HG03196 (cell line): ENCODE measurements around the gene RAB7B.
"Not testable (repeated sequence)": the region's sequence is repeated elsewhere in the genome, so short reads cannot be mapped to it uniquely, and the experiment has no call there.

Source experiments
- ATAC-seq: cut with Tn5 transposase; IDR thresholded peaks from one replicate; pipeline ENCODE4 v1.9.1; 2021; ENCODE audit not compliant: unreplicated experiment

The RAB7B gene

DNA sequence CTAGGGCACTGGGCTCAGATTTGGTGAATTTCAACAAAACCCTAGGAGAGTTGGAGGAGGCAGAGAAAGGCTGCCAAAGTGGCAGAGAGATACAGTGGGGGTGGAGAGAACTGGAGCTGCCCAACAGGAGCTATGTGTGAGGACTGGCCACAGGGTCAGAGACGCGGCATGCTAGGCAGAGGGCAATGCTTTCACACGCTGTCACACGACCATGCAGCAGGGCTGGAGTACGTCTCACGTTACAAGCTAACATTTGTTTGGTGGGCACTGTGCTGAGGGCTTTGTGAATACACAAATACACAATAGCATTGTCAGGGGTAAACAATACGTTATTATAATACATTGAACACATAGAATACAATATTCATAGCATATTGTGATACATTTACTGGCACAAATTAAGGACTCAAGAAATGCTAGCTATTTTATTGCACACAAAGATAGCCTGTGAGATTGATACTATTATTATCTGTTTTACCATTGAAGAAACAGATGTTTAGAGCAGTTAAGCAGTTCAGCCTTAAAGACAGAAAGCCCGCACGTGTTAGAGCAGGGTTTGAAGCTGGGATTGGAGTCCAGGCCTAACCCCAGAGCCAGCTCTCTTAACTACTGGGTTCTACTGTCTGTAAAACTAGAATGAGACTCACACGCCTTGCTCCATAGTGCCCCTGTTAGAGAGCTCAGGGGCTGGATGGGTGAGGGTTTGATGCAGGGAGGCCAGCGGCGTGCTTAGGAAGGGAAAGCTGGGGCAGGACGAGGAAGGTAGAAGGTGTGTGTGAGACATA is 4.5 kb downstream of the RAB7B start:
- no peak for ATAC-seq

GRCh38 chr1:205996641-205997040 is 6.6 kb downstream of the RAB7B start:
- not testable (repeated sequence) for ATAC-seq

DNA sequence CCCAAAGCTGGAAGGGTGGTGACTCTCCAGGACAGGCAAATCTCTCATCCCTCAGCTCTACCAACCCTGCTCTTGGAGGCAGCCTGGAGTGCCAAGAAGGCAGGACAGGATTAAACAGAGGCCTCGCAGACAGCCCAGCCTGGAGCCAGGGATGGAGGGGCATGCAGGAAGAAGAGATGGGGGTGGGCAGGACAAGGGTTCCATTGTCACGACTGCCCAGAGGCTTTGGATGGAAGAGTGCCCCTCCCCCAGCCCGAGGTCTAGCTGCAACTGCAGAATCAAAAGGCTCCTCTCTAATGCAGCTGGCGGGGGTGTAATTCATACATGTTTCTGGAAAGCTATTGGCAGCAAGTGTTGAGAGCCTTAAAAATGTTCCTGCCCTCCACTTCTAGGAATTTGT is 8.8 kb downstream of the RAB7B start:
- no peak for ATAC-seq

DNA sequence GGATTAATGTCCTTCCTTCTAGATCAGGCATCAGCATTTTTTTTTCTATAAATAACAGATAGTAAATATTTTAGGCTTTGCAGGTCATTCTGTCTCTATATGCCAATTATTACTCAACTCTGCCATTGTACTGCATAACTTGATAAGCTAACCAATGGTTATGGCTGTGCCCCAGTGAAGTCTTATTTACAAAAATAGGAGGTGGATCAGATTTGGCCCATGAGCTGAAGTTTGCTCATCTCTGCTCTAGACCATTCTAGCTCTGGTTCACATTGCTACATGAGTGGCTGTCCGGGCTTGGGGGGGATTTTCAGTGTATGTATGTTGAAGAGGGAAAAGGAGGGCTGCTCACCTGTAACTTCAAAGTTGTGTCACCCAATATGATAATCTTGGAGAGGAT is 10.1 kb downstream of the RAB7B start:
- no peak for ATAC-seq

- no peak for ATAC-seq
Observed at GRCh38 chr1:205992218-205992882, 10.8 kb downstream of the RAB7B start.

- ATAC-seq, result no peak
Observed at GRCh38 chr1:205991237-205991636, 12.0 kb downstream of the RAB7B start.

GRCh38 chr1:205990226-205990625 is 13.0 kb downstream of the RAB7B start:
- no peak for ATAC-seq

DNA sequence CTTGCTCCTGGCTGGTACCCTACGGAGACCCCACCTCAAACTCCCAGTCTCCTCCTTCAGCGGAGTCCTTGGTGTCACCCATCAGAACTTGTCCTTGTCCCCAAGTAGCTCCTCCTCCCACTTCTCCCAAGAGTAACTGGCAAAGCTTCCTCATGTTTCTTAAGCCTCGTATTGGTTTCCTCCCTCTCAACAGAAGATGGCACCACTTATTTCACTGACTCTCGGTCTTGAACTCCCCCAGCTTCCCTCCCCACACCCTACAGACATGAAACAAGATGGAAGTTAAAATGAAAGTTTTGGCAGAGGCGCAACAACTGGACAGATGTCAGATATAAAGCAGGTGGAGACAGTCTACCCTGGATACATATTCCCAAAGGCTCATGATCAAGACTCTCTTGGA is 13.4 kb downstream of the RAB7B start:
- no peak for ATAC-seq

DNA sequence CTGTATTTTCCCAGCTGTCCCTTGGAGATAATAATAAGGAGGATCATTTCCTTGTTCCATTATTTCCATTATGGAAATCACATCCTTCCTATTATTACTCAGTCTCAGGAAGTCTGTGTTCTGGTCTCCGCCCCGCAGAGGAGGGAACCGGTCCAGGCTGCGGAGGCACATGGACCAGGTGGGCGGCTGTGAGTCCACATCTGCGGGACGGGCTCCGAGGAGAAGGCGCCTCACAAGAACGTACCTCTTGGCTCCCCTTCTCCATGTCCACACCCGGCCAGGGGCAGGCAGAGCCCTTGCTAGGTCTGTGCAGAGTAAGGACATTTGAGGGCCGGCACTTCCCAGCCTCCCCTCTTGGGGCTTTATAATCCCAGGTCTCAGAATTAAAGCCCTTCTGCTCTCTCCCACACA is 14.6 kb downstream of the RAB7B start:
- ATAC-seq, result no peak

GRCh38 chr1:205986861-205987260 is 16.3 kb downstream of the RAB7B start:
- no peak for ATAC-seq

- no peak for ATAC-seq
Observed at GRCh38 chr1:205986292-205986691, 16.9 kb downstream of the RAB7B start.

- no peak for ATAC-seq
Observed at GRCh38 chr1:205985330-205986005, 17.7 kb downstream of the RAB7B start.

DNA sequence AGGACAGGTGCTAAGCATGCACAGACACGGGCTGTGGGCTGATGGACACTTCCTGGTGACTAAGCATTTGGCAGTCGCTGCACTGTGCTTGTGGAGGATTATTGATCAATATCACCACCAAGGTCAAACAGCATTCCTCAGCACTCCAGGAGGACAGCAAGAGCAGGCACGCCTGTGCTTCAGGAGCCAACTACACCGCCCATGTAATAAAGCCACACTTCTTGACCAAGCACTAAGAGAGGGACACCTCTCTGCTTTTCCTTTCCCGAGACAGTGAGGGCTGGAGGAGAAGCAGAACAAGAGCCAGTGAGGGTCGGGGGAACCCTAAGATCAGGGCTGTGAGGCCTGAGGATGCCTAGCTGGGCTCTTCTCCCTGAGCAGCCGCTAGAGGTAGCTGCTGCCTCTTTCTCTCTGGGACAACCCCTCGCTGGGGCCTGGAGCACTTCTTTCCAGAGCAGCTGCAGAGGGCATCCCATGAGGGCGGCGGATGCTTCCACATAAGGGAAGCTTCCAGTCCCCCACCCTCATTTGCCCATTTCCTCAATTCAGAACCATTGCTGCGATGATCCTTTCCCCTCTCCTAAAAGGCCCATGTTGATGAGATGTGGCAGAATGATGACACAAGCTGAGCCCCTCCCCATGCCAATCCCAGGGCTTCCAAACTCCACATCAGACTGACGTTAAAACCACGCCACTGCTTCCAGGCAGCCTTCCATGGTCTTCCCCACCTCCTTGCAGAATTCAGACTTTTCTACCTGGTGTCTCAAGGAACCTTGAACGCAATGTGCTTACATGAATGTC is 19.1 kb downstream of the RAB7B start:
- ATAC-seq, result no peak

- no peak for ATAC-seq
Observed at GRCh38 chr1:205981257-205981656, 21.9 kb downstream of the RAB7B start.

DNA sequence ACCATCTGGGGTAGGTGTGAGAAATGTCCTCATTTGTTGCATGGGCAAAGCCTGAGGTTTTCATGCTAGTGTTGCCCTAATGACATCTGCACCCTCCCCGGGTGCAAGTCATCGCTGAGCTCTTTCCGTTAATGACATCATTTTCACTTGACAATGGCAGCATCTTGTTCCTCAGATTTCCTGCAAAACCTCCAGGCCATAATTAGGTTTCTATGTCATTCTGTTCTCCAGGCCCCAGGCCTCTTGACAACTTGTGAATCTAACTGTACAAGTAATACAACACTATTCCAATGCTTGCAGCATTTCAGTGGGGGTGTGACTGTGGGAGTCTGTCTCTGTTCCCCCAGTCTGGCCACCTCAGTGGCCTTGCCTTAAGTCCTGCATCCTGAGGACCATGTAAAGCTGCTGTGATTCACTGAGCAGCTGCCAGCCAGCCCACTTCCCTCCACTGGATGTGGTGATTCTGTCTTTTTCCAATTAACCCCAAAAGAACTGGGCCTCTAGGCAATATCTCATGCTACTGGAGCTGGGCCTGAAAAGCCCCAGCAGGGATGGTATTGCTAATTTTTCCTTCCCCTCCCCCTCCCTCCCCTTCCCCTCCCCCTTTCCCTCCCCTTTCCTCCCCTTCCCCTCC is 22.8 kb downstream of the RAB7B start:
- no peak for ATAC-seq

- ATAC-seq, result no peak
Observed at GRCh38 chr1:205979301-205979700, 23.9 kb downstream of the RAB7B start.

- ATAC-seq, result no peak
Observed at GRCh38 chr1:205978676-205979075, 24.5 kb downstream of the RAB7B start.

GRCh38 chr1:205977402-205978014 is 25.7 kb downstream of the RAB7B start:
- no peak for ATAC-seq

GRCh38 chr1:205976708-205977401 is 26.3 kb downstream of the RAB7B start:
- no peak for ATAC-seq

- no peak for ATAC-seq
Observed at GRCh38 chr1:205976036-205976435, 27.2 kb downstream of the RAB7B start.
